GM12878 (cell line): ENCODE results near the gene EFNB2. TPM values are rescaled to one million over a fixed set of nuclear protein-coding genes. Genes with fewer than 3 reads are reported as not detected.

ENCODE experiments used
- CHD2 ChIP-seq: IDR thresholded peaks from 2 replicates; pipeline ENCODE4 v1.6.1; 2011; ENCODE audit warnings: low read depth, low read length, improper control_type of control experiment, borderline replicate concordance
- NFYB ChIP-seq: IDR thresholded peaks from 2 replicates; pipeline ENCODE4 v1.6.1; 2011; ENCODE audit warnings: low read depth, mild to moderate bottlenecking, low read length, improper control_type of control experiment, moderate library complexity; ENCODE audit not compliant: insufficient read depth
- POLR2AphosphoS2 ChIP-seq: IDR thresholded peaks from 2 replicates; pipeline ENCODE4 v1.6.1; 2011; ENCODE audit warnings: low read depth, mild to moderate bottlenecking, low read length, improper control_type of control experiment, moderate library complexity
- SMAD5 ChIP-seq: IDR thresholded peaks from 2 replicates; pipeline ENCODE4 v1.6.1; 2016; ENCODE audit warnings: antibody characterized with exemption, low read depth
- SMC3 ChIP-seq: IDR thresholded peaks from 2 replicates; pipeline ENCODE4 v1.6.1; 2011; ENCODE audit warnings: low read length, improper control_type of control experiment, borderline replicate concordance
- SUZ12 ChIP-seq: fragments of 200-600 bp; sonication (generic); IDR thresholded peaks from one replicate; pipeline ENCODE4 v1.6.1; 2018; ENCODE audit warnings: antibody characterized with exemption, mild to moderate bottlenecking; ENCODE audit not compliant: unreplicated experiment
- polyA plus RNA-seq, 11 experiments: library from polyadenylated mRNA; depleted of rRNA in 4 of 11; unstranded in 6 of 11; stranded (reverse) in 5 of 11; fragments of >200 nt; fragmentation: Nextera tagmentation in 4 of 11; fragmentation: Illumina TruSeq in 1 of 11; extraction: Ambion mirVana in 4 of 11; extraction: Trizol in 1 of 11; gene quantifications; 1 replicate in 1 of 11; 2 replicates in 10 of 11; pipeline versions ENCODE4 v1.2.1 to v1.2.3, GENCODE V29; 2011 to 2016; ENCODE audit warnings: inconsistent platforms in 2 of 11, missing spikeins in 2 of 11, low read depth in 1 of 11
- total RNA-seq, 4 experiments: library from RNA; depleted of rRNA in 3 of 4; stranded (reverse); fragments of >200 nt in 3 of 4; fragmentation: Illumina TruSeq in 1 of 4; extraction: Trizol in 1 of 4; gene quantifications; 2 replicates each; pipeline versions ENCODE4 v1.2.1 to v1.2.3, GENCODE V29; 2013 to 2021
- TF ChIP-seq, protein P1 (sequence below): fragments of 450-650 bp; IDR thresholded peaks from 2 replicates; pipeline ENCODE4 v1.6.1; 2016; ENCODE audit warnings: mild to moderate bottlenecking, moderate library complexity, borderline replicate concordance
- TF ChIP-seq, protein P2 (sequence below), 3 experiments: IDR thresholded peaks in 2 of 3; conservative IDR thresholded peaks in 1 of 3; 2 replicates each; pipeline ENCODE4 v1.5.1; 2011; ENCODE audit warnings: low read depth in 3 of 3, low read length in 3 of 3, mild to moderate bottlenecking in 3 of 3, control low read depth in 2 of 3, moderate library complexity in 2 of 3, inconsistent platforms in 1 of 3, mixed read lengths in 1 of 3; ENCODE audit not compliant: control insufficient read depth in 2 of 3, insufficient read depth in 1 of 3; ENCODE audit errors: extremely low read depth in 1 of 3

The EFNB2 gene
- total and polyA plus RNA-seq, 10 of the 15 experiments (the other 5 are each of a cell fraction or from before 2014, with no cell fraction given), result 0.12 to 1.5 (median 0.31) TPM; not detected in 1

DNA sequence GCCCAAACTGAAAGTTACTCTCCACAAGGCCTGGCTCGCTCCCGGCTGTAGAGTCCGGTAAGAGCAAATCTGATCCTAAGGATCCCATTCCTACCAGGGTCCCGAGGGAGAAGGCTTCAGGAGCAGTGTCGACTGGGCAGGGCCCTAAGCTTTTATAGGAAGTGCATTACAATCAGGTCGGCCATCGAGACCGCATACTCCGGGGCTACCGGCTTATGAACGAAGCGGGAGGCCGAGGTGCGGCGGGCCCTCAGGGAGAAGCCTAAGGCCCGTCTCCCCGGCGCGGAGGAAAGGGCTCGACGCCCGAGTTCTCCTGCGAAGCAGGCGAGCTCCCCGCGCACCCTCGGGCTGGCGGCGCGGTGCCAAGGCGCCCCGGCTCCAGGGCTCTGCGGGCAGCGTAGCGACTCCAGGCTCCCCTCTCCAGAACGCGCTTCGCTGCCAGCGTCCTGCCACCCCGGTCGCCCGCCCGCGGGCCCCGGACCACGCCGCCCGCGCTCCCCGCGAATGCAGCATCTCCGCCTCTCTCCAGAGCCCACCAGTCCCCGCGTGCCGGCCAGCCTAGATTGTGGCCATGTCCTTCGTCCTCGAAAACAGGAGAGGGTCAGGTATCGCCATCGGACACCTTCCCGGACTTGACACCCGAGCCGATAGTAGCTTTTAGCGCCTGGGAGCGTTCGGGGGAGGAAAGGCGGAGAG, 1.4 kb downstream of the EFNB2 start (continued):
- TF ChIP-seq, protein P1, sequence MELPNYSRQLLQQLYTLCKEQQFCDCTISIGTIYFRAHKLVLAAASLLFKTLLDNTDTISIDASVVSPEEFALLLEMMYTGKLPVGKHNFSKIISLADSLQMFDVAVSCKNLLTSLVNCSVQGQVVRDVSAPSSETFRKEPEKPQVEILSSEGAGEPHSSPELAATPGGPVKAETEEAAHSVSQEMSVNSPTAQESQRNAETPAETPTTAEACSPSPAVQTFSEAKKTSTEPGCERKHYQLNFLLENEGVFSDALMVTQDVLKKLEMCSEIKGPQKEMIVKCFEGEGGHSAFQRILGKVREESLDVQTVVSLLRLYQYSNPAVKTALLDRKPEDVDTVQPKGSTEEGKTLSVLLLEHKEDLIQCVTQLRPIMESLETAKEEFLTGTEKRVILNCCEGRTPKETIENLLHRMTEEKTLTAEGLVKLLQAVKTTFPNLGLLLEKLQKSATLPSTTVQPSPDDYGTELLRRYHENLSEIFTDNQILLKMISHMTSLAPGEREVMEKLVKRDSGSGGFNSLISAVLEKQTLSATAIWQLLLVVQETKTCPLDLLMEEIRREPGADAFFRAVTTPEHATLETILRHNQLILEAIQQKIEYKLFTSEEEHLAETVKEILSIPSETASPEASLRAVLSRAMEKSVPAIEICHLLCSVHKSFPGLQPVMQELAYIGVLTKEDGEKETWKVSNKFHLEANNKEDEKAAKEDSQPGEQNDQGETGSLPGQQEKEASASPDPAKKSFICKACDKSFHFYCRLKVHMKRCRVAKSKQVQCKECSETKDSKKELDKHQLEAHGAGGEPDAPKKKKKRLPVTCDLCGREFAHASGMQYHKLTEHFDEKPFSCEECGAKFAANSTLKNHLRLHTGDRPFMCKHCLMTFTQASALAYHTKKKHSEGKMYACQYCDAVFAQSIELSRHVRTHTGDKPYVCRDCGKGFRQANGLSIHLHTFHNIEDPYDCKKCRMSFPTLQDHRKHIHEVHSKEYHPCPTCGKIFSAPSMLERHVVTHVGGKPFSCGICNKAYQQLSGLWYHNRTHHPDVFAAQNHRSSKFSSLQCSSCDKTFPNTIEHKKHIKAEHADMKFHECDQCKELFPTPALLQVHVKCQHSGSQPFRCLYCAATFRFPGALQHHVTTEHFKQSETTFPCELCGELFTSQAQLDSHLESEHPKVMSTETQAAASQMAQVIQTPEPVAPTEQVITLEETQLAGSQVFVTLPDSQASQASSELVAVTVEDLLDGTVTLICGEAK, result no peak
- TF ChIP-seq SUZ12, result peak; percentile 35
- TF ChIP-seq POLR2AphosphoS2, result no peak
- TF ChIP-seq, protein P2, sequence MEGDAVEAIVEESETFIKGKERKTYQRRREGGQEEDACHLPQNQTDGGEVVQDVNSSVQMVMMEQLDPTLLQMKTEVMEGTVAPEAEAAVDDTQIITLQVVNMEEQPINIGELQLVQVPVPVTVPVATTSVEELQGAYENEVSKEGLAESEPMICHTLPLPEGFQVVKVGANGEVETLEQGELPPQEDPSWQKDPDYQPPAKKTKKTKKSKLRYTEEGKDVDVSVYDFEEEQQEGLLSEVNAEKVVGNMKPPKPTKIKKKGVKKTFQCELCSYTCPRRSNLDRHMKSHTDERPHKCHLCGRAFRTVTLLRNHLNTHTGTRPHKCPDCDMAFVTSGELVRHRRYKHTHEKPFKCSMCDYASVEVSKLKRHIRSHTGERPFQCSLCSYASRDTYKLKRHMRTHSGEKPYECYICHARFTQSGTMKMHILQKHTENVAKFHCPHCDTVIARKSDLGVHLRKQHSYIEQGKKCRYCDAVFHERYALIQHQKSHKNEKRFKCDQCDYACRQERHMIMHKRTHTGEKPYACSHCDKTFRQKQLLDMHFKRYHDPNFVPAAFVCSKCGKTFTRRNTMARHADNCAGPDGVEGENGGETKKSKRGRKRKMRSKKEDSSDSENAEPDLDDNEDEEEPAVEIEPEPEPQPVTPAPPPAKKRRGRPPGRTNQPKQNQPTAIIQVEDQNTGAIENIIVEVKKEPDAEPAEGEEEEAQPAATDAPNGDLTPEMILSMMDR (IDR thresholded peaks at IDR 0.05 in 2 of 3, conservative IDR thresholded peaks at IDR 0.05 in 1 of 3; ENCODE audit: control insufficient read depth in 2 of 3, extremely low read depth in 1 of 3, insufficient read depth in 1 of 3, low read depth in 3 of 3, low read length in 3 of 3), result no peak
- no peak for TF ChIP-seq NFYB
- no peak for TF ChIP-seq CHD2
- TF ChIP-seq SMAD5, result no peak
- TF ChIP-seq SMC3, result no peak
